ENCODE measurements around the gene ECT2.

- TF ChIP-seq CTCF (conservative IDR thresholded peaks at IDR 0.05) (no peak), EZH2 (IDR thresholded peaks at IDR 0.05; ENCODE audit: low read depth) (no peak)
These were observed 15.5 kb upstream of the ECT2 start for GRCh38 chr3:172735014-172735413.
